Astrocyte (in vitro differentiated cells and primary cell): ENCODE data around the gene OTOF.

Source experiments
- CTCF ChIP-seq: IDR thresholded peaks from 2 replicates; pipeline ENCODE4 v1.5.1; 2011; ENCODE audit warnings: low read depth, mild to moderate bottlenecking, inconsistent platforms, low read length, moderate library complexity; ENCODE audit not compliant: insufficient read depth
- EZH2 ChIP-seq: IDR thresholded peaks from 2 replicates; pipeline ENCODE4 v1.6.1; 2012; ENCODE audit warnings: mild to moderate bottlenecking, low read length, inconsistent platforms; ENCODE audit not compliant: insufficient read depth

GRCh38 chr2:26456440-26457250 lies 21.3 kb downstream of the OTOF start:
- TF ChIP-seq CTCF (no peak), EZH2 (no peak)
